DOHH2 (cell line): Measurements from ENCODE around the gene SRRM2.

Source experiments
- H3F3A ChIP-seq: fragments of 200-600 bp; sonication (generic), shearing (Covaris generic); 2 replicates; pipeline ENCODE4 v1.6.0; 2016; ENCODE audit warnings: antibody characterized with exemption, mild to moderate bottlenecking; ENCODE audit not compliant: control insufficient read depth, insufficient read depth
- H3K27ac ChIP-seq: fragments of 200-600 bp; sonication (generic); 2 replicates; pipeline ENCODE4 v1.5.1; 2014; ENCODE audit warnings: low read depth, mild to moderate bottlenecking, low read length, moderate library complexity
- H3K27me3 ChIP-seq: fragments of 200-600 bp; sonication (generic); 2 replicates; pipeline ENCODE4 v1.6.1; 2014; ENCODE audit warnings: mild to moderate bottlenecking, low read length, mixed read lengths; ENCODE audit not compliant: control insufficient read depth
- H3K36me3 ChIP-seq: fragments of 200-600 bp; sonication (generic); 2 replicates; pipeline ENCODE4 v1.6.1; 2014; ENCODE audit warnings: mild to moderate bottlenecking, low read length, moderate library complexity, mixed read lengths; ENCODE audit not compliant: control insufficient read depth
- H3K4me1 ChIP-seq: fragments of 200-600 bp; sonication (generic); 2 replicates; pipeline ENCODE4 v1.6.1; 2014; ENCODE audit warnings: mild to moderate bottlenecking, low read length, mixed read lengths; ENCODE audit not compliant: control insufficient read depth
- H3K4me2 ChIP-seq: fragments of 200-600 bp; sonication (generic); 2 replicates; pipeline ENCODE4 v1.6.0; 2014; ENCODE audit warnings: mild to moderate bottlenecking, low read length, moderate library complexity
- H3K4me3 ChIP-seq: fragments of 200-600 bp; sonication (generic); 2 replicates; pipeline ENCODE4 v1.5.1; 2014; ENCODE audit warnings: mild to moderate bottlenecking, low read length, mixed read lengths
- H3K79me2 ChIP-seq: fragments of 200-600 bp; sonication (generic); 2 replicates; pipeline ENCODE4 v1.6.1; 2014; ENCODE audit warnings: mild to moderate bottlenecking, low read length, mixed read lengths; ENCODE audit not compliant: control insufficient read depth
- H3K9me2 ChIP-seq: fragments of 200-600 bp; sonication (generic); replicated peaks from 2 replicates; pipeline ENCODE4 v1.6.1; 2014; ENCODE audit warnings: mild to moderate bottlenecking, low read length, mixed read lengths; ENCODE audit not compliant: control insufficient read depth
- H3K9me3 ChIP-seq: fragments of 200-600 bp; sonication (generic); 2 replicates; pipeline ENCODE4 v1.6.1; 2014; ENCODE audit warnings: antibody characterized with exemption, low read length, mixed read lengths; ENCODE audit not compliant: control insufficient read depth, insufficient read depth
- H4K20me1 ChIP-seq: fragments of 200-600 bp; sonication (generic); 2 replicates; pipeline ENCODE4 v1.6.0; 2014; ENCODE audit warnings: low read depth, mild to moderate bottlenecking, antibody characterized with exemption, low read length, moderate library complexity; ENCODE audit not compliant: control insufficient read depth, insufficient read depth
- EZH2phosphoT487 ChIP-seq: fragments of 200-600 bp; sonication (generic); IDR thresholded peaks from 2 replicates; pipeline ENCODE4 v1.6.1; 2017; ENCODE audit warnings: borderline replicate concordance, mild to moderate bottlenecking, antibody characterized with exemption, low read length, moderate library complexity, mixed read lengths
- TF ChIP-seq, protein P1 (sequence below): fragments of 200-600 bp; sonication (generic); IDR thresholded peaks from one replicate; pipeline ENCODE4 v1.5.1; 2014; ENCODE audit warnings: antibody characterized with exemption, mild to moderate bottlenecking, low read depth, low read length; ENCODE audit not compliant: poor library complexity, severe bottlenecking

The SRRM2 gene

DNA sequence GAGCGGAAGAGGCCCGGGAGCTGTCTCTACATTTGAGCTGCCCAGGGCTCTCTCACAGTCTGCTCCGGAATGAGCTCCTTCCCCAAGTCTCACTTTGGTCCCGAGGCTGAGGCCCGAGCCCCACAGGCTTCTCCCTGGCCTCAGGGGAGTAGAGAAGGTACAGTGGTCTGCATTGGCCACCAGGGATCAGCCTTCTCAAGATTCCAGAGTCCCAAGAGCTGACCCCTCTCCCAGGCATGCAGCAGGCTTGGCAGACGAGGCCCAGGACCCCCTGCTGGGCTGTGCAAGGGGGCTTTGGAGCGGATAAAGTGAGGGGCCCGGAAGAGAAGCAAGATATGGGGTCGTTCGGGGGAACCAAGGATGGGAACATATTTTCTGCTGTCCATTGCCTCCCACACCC lies 35.5 kb upstream of the SRRM2 start:
- H3K27ac ChIP-seq: no peak overlapping the region
- no peak overlapping the region for H3K4me3 ChIP-seq
- TF ChIP-seq, protein P1, sequence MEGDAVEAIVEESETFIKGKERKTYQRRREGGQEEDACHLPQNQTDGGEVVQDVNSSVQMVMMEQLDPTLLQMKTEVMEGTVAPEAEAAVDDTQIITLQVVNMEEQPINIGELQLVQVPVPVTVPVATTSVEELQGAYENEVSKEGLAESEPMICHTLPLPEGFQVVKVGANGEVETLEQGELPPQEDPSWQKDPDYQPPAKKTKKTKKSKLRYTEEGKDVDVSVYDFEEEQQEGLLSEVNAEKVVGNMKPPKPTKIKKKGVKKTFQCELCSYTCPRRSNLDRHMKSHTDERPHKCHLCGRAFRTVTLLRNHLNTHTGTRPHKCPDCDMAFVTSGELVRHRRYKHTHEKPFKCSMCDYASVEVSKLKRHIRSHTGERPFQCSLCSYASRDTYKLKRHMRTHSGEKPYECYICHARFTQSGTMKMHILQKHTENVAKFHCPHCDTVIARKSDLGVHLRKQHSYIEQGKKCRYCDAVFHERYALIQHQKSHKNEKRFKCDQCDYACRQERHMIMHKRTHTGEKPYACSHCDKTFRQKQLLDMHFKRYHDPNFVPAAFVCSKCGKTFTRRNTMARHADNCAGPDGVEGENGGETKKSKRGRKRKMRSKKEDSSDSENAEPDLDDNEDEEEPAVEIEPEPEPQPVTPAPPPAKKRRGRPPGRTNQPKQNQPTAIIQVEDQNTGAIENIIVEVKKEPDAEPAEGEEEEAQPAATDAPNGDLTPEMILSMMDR: no peak
- TF ChIP-seq EZH2phosphoT487: no peak
- no peaks in the 10 kb centered on the region for H3K9me2 ChIP-seq
- H3K4me1 ChIP-seq: peaks cover 10% of the 10 kb centered on the region
- no peaks in the 10 kb centered on the region for H3K36me3 ChIP-seq
- H4K20me1 ChIP-seq: no peaks in the 10 kb centered on the region; the same call in 1 of the 2 replicates
- no peaks in the 10 kb centered on the region for H3K9me3 ChIP-seq
- H3K27me3 ChIP-seq: peaks cover 4% of the 10 kb centered on the region; the same call in 1 of the 2 replicates
- H3K79me2 ChIP-seq: no peaks in the 10 kb centered on the region
- H3F3A ChIP-seq: no peaks in the 10 kb centered on the region; the same call in 1 of the 2 replicates
- H3K4me2 ChIP-seq: no peak overlapping the region

DNA sequence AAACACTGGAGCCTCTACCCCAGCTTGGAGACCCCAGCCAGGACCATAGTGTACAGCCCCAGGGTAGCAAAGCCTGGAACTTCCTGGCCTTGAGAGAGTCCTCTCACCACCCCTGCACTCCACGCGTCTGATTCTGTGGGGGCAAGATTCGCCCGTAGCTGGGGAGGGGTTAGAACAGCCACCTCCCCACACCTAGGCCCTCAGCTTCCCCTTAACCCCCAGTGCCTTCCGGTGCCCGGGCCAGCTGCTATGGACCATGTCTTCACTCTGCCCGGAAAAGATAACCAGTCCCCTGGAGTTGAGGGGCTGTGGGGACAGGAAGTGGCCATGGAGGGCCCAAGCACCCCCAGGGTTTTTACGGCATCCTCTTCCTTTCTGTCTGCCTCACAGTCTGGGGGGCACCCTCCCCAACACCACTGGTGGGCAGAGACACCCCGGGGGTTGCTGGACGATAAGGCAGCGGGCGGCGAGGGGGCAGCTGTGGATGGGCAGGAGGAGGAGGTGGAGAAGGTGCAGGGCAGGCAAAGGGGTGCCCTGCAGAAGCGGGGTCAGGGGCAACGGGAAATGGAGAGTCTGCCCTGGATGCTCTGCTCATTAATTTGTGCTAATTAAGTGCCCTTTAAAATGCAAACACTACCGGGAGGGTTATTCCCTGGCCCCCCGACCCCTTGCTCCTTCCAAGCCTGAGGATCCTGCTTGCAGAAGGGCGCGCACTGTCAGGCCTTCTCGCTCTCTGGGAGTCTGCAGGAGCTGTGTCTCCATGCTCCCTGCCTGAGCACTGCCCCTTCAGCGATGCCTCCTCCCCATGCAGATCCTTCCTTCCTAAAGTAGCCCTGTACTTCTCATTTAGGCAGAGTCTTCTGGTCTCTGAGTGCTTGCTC lies 34.8 kb upstream of the SRRM2 start:
- H4K20me1 ChIP-seq: no peaks in the 10 kb centered on the region; the same call in 1 of the 2 replicates
- no peaks in the 10 kb centered on the region for H3K9me3 ChIP-seq
- no peaks in the 10 kb centered on the region for H3K36me3 ChIP-seq
- H3F3A ChIP-seq: no peaks in the 10 kb centered on the region; the same call in 1 of the 2 replicates
- H3K27me3 ChIP-seq: peaks cover 4% of the 10 kb centered on the region; the same call in 1 of the 2 replicates
- H3K79me2 ChIP-seq: no peaks in the 10 kb centered on the region
- no peak overlapping the region for H3K27ac ChIP-seq
- no peak for TF ChIP-seq EZH2phosphoT487
- TF ChIP-seq, protein P1: no peak
- no peak overlapping the region for H3K4me2 ChIP-seq
- no peak overlapping the region for H3K4me3 ChIP-seq
- peaks cover 10% of the 10 kb centered on the region for H3K4me1 ChIP-seq
- no peaks in the 10 kb centered on the region for H3K9me2 ChIP-seq

DNA sequence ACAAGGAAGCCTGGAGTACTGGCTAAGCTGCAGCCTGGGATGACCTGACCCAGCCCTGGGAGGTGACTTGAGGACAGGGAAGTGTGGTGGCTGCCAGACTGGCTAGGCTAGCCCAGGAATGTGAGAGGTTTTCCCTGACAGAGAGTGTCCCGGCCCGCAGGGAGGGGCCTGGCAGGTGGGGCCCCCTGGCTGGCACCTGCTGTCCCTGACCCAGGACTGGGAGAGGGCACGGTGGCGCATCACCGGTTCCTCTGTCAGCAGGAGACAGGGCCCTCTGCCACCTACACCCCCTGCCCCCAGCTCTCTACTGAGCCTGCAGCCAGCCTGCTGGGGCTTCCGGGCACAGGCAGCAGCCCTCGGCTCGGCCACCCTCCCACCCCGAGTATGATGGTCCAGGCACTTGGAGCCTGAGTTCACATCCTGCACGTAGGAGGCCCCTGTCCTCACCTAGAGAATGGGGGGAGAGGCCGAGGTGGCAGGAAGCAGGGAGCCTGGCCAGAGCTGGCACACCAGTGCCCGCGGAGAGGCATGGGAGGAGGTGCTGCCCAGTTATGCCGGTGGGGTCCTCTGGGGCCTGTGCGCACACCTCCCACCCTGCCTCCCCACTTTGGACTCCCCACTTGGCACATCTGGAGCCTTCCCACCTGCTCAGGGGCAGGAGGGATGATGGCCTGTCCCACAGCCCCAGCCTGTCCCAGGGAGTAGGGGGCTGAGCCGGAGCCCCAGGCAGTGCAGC lies 32.9 kb upstream of the SRRM2 start:
- H3K9me3 ChIP-seq: no peaks in the 10 kb centered on the region
- no peaks in the 10 kb centered on the region for H3K9me2 ChIP-seq
- H3K36me3 ChIP-seq: no peaks in the 10 kb centered on the region
- no peak overlapping the region for H3K4me3 ChIP-seq
- H3K79me2 ChIP-seq: no peaks in the 10 kb centered on the region
- no peak for TF ChIP-seq EZH2phosphoT487
- TF ChIP-seq, protein P1: no peak
- no peaks in the 10 kb centered on the region; the same call in 1 of the 2 replicates for H3F3A ChIP-seq
- no peak overlapping the region for H3K4me2 ChIP-seq
- no peak overlapping the region for H3K27ac ChIP-seq
- H3K4me1 ChIP-seq: peaks cover 10% of the 10 kb centered on the region
- no peaks in the 10 kb centered on the region; the same call in 1 of the 2 replicates for H4K20me1 ChIP-seq
- peaks cover 8% of the 10 kb centered on the region for H3K27me3 ChIP-seq
